ENCODE measurements around the gene KCNA3. TPM values are rescaled to one million over a fixed set of nuclear protein-coding genes. Genes with fewer than 3 reads are reported as not detected.

The KCNA3 gene
- 1 to 10 TPM in 1 of 4 donors, under 1 TPM in 2, not detected in 1; 0.71 to 1.8 (median 0.82) TPM for total RNA-seq
- polyA plus RNA-seq = 1 to 10 TPM in 1 of 3 donors, not detected in 2; 4.3 TPM

- intact Hi-C loops (cut with DNase I) = no loop called here
- no peaks in the 10 kb centered on the region for H3K36me3 ChIP-seq
- H3K4me1 ChIP-seq = peaks cover 0 to 16% (median 15%) of the 10 kb centered on the region in 4 donors
- H3K4me3 ChIP-seq = peak within 1 kb of the TSS; percentile 22 to 59 (median 44)
- no peak for TF ChIP-seq POLR2AphosphoS5 (IDR thresholded peaks at IDR 0.05)
- no peaks in the 10 kb centered on the region for H3K9me3 ChIP-seq
- H3K27me3 ChIP-seq = peaks cover 23 to 66% (median 45%) of the 10 kb centered on the region in 3 donors
- DNase-seq = no peak
- WGBS, 2 donors = 1 to 12% methylated on average over 97 of the region's 97 CpGs
- no peak within 1 kb of the TSS for H3K27ac ChIP-seq
These were observed at the start of gene KCNA3 for GRCh38 chr1:110674337-110675059. Gene KCNA3, minus strand, starts transcription at chr1:110674940. Its CDS starts 131 bp downstream, at chr1:110674809.

GRCh38 chr1:110722807-110723206 lies 48.1 kb upstream of the KCNA3 start:
- intact Hi-C loops (cut with DNase I) = no loop called here
- no peaks in the 10 kb centered on the region for H3K27me3 ChIP-seq
- DNase-seq = no peak
- TF ChIP-seq POLR2A (IDR thresholded peaks at IDR 0.05) (no peak), POLR2AphosphoS5 (IDR thresholded peaks at IDR 0.05) (no peak), CTCF (IDR thresholded peaks at IDR 0.05) (no peak), EP300 (IDR thresholded peaks at IDR 0.05) (no peak)
- H3K4me1 ChIP-seq = no peaks in the 10 kb centered on the region
- no peaks in the 10 kb centered on the region for H3K9me3 ChIP-seq
- no peaks in the 10 kb centered on the region for H3K36me3 ChIP-seq
- WGBS, 2 donors = 83 to 84% methylated on average over 5 of the region's 5 CpGs
- no peak overlapping the region for H3K27ac ChIP-seq
- H3K4me3 ChIP-seq = no peak overlapping the region

- intact Hi-C loops (cut with DNase I) = no loop called here
- Histone ChIP-seq H3K9me3 (no peaks in the 10 kb centered on the region), H3K36me3 (no peaks in the 10 kb centered on the region), H3K4me1 (no peaks in the 10 kb centered on the region), H3K27me3 (no peaks in the 10 kb centered on the region), H3K27ac (no peak overlapping the region), H3K4me3 (no peak overlapping the region)
- 50 to 77% methylated on average over 2 of the region's 2 CpGs for WGBS, 2 donors
- DNase-seq = no peak
- TF ChIP-seq EP300 (IDR thresholded peaks at IDR 0.05) = no peak
- no peak for TF ChIP-seq CTCF (IDR thresholded peaks at IDR 0.05)
- TF ChIP-seq POLR2AphosphoS5 (IDR thresholded peaks at IDR 0.05) = no peak
- no peak for TF ChIP-seq POLR2A (IDR thresholded peaks at IDR 0.05)
These were observed 45.2 kb upstream of the KCNA3 start for GRCh38 chr1:110719908-110720307.

GRCh38 chr1:110718452-110718851 lies 43.7 kb upstream of the KCNA3 start:
- intact Hi-C loops (cut with DNase I) = no loop called here
- Histone ChIP-seq H3K4me1 (no peaks in the 10 kb centered on the region), H3K27ac (no peak overlapping the region), H3K4me3 (no peak overlapping the region), H3K9me3 (no peaks in the 10 kb centered on the region), H3K36me3 (no peaks in the 10 kb centered on the region), H3K27me3 (no peaks in the 10 kb centered on the region)
- no peak for DNase-seq
- TF ChIP-seq POLR2A (IDR thresholded peaks at IDR 0.05) (no peak), CTCF (IDR thresholded peaks at IDR 0.05) (no peak), POLR2AphosphoS5 (IDR thresholded peaks at IDR 0.05) (no peak), EP300 (IDR thresholded peaks at IDR 0.05) (no peak)
- WGBS, 2 donors = 74 to 84% methylated on average over 6 of the region's 6 CpGs

GRCh38 chr1:110717179-110717578 lies 42.4 kb upstream of the KCNA3 start:
- Histone ChIP-seq H3K36me3 (no peaks in the 10 kb centered on the region), H3K9me3 (no peaks in the 10 kb centered on the region), H3K4me3 (no peak overlapping the region), H3K27ac (no peak overlapping the region), H3K27me3 (no peaks in the 10 kb centered on the region), H3K4me1 (no peaks in the 10 kb centered on the region)
- intact Hi-C loops (cut with DNase I) = no loop called here
- 79 to 80% methylated on average over 6 of the region's 6 CpGs for WGBS, 2 donors
- TF ChIP-seq EP300 (IDR thresholded peaks at IDR 0.05) = no peak
- TF ChIP-seq CTCF (IDR thresholded peaks at IDR 0.05) = no peak
- TF ChIP-seq POLR2AphosphoS5 (IDR thresholded peaks at IDR 0.05) = no peak
- no peak for TF ChIP-seq POLR2A (IDR thresholded peaks at IDR 0.05)
- no peak for DNase-seq

Measured in sigmoid colon (tissue), 7 donors.